ENCODE data around the gene TMEM176A. TPM values are rescaled to one million over a fixed set of nuclear protein-coding genes. Genes with fewer than 3 reads are reported as not detected.

The TMEM176A gene, protein sequence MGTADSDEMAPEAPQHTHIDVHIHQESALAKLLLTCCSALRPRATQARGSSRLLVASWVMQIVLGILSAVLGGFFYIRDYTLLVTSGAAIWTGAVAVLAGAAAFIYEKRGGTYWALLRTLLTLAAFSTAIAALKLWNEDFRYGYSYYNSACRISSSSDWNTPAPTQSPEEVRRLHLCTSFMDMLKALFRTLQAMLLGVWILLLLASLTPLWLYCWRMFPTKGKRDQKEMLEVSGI
- not detected for total RNA-seq (2021; fragmentation: NEBNext Ultra II Directional; extraction: Animal tissue kit (Norgen Biotek cat#: 25700))
- long read RNA-seq: 0 reads

DNA sequence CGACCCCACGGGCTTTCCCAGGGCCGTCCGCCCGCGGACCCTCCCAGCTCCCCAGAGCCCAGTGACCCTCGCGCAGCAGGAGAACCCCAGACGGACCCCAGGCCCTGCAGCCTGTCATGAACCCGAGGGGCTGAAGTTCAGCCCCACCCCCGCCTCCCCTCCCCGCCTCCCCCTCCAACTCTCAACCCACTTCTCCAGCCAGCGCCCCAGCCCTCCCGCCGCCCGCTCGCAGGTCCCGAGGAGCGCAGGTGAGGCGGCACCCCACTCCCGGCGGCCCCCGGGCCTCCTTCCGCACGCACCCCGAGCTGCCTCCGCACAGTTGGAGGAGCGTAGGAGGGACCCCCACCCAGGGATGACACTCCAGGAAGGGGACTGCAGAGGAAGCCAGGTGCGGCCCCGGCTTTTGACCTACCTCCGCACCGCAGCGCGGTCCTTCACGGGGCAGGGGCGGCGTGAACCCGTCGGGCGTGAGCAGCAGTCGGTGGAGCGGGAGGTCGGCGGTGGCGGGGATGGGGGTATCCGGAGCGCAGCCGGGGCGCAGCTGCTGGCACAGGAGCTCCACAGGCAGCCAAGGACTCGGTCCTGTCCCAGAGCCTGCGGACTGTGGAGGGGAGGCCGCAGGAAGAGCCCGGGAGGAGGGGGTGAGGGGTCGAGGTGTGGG lies at the start of gene TMEM176A:
TSS of gene TMEM176A (plus strand) at position 189 of the 661 bp plus-strand sequence. CDS start 782 bp downstream, outside the sequence.
- Mint-ChIP-seq H3K27me3 (ENCODE audit: insufficient read depth) (peaks cover 10% of the 10 kb centered on the region), H3K27ac (no peak within 1 kb of the TSS), H3K36me3 (ENCODE audit: low read depth) (no peaks in the 10 kb centered on the region), H3K9me3 (no peaks in the 10 kb centered on the region; the same call in 1 of the 2 replicates), H3K4me3 (no peak within 1 kb of the TSS), H3K4me1 (ENCODE audit: low read depth) (no peaks in the 10 kb centered on the region)
- TF ChIP-seq, protein P1, sequence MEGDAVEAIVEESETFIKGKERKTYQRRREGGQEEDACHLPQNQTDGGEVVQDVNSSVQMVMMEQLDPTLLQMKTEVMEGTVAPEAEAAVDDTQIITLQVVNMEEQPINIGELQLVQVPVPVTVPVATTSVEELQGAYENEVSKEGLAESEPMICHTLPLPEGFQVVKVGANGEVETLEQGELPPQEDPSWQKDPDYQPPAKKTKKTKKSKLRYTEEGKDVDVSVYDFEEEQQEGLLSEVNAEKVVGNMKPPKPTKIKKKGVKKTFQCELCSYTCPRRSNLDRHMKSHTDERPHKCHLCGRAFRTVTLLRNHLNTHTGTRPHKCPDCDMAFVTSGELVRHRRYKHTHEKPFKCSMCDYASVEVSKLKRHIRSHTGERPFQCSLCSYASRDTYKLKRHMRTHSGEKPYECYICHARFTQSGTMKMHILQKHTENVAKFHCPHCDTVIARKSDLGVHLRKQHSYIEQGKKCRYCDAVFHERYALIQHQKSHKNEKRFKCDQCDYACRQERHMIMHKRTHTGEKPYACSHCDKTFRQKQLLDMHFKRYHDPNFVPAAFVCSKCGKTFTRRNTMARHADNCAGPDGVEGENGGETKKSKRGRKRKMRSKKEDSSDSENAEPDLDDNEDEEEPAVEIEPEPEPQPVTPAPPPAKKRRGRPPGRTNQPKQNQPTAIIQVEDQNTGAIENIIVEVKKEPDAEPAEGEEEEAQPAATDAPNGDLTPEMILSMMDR (IDR thresholded peaks at IDR 0.05): no peak
- no peak for DNase-seq

DNA sequence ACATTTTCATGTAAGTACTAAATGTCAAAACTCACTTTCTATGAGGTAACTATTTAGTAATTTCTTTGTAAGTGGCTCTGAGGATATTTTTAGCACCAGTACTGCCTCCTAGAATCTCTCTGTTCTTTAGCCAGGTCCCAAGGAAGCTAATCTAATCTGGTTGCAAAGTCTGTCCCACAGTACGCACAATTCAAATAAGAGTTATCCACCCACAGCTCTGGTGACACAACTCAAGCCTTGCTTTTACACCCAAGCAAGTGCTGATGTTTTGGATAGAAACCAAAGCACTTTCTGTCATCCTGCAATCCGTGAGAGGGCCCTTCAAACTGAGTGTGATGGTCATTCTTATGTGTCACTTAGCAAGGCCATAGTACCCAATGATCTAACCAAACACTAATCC lies 48.9 kb upstream of the TMEM176A start:
- DNase-seq: no peak
- Mint-ChIP-seq H3K27ac (no peak overlapping the region), H3K36me3 (ENCODE audit: low read depth) (no peaks in the 10 kb centered on the region; the same call in 1 of the 2 replicates), H3K27me3 (ENCODE audit: insufficient read depth) (no peaks in the 10 kb centered on the region; the same call in 1 of the 2 replicates), H3K9me3 (peaks cover 34% of the 10 kb centered on the region), H3K4me1 (ENCODE audit: low read depth) (no peaks in the 10 kb centered on the region), H3K4me3 (no peak overlapping the region)
- TF ChIP-seq, protein P1 (IDR thresholded peaks at IDR 0.05): no peak

DNA sequence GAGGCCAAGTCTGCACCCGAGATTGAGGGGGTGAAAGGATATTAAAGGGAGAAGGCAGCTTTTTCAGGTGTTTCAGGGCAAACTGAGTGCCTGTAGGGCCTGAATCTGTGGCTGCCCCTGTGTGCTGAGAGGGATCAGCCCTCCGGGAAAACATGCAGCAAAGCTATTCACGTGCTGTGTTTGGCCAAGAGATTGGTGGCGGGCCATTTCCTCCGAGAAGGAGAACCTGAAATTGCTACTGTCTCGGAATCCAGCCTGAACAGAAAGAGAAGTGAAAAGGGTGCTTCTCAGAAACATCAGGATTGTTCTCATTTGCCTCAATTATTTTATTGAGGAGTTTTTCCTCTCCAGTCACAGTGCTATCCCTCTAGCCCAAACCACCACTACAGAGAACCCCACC lies 47.3 kb upstream of the TMEM176A start:
- DNase-seq: no peak
- Mint-ChIP-seq H3K27me3 (ENCODE audit: insufficient read depth) (no peaks in the 10 kb centered on the region; the same call in 1 of the 2 replicates), H3K27ac (no peak overlapping the region), H3K9me3 (peaks cover 26% of the 10 kb centered on the region), H3K4me3 (no peak overlapping the region), H3K36me3 (ENCODE audit: low read depth) (no peaks in the 10 kb centered on the region; the same call in 1 of the 2 replicates), H3K4me1 (ENCODE audit: low read depth) (no peaks in the 10 kb centered on the region)
- TF ChIP-seq, protein P1 (IDR thresholded peaks at IDR 0.05): no peak

DNA sequence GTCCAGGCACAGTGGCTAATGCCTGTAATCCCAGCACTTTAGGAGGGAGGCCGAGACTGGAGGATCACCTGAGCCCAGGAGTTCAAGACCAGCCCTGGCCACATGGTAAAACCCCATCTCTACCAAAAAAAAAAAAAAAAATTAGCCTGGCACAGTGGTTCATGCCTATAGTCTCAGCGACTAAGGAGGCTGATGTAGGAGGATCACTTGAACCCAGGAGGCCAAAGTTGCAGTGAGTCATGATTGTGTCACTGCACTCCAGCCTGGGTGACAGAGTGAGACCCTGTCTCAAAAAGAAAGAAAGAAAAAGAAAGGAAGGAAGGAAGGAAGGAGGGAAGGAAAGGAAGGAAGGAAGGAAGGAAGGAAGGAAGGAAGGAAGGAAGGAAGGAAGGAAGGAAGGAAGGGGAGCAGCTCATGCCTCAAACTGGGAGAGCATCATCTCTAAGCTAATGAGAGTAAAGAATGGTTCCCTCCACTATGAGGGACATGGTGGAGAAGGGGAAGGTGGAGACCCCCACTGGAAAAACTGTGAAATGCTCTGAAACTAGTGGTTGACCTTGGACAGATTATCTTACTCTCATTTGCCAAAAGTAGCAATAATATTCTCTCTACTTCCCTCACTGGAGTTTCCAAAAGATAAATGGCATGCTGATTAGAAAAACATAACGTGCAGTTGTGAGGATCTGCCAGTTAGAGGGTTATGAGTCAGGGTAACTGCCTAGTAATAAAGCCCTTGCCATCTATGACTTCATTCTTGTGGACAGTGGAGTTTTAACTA lies 46.6 kb upstream of the TMEM176A start:
- H3K4me1 Mint-ChIP-seq (ENCODE audit: low read depth): no peaks in the 10 kb centered on the region
- peak; percentile 2 for DNase-seq
- H3K27ac Mint-ChIP-seq: no peak overlapping the region
- H3K9me3 Mint-ChIP-seq: peaks cover 26% of the 10 kb centered on the region
- no peaks in the 10 kb centered on the region; the same call in 1 of the 2 replicates for H3K36me3 Mint-ChIP-seq (ENCODE audit: low read depth)
- TF ChIP-seq, protein P1 (IDR thresholded peaks at IDR 0.05): no peak
- no peaks in the 10 kb centered on the region for H3K27me3 Mint-ChIP-seq (ENCODE audit: insufficient read depth)
- no peak overlapping the region for H3K4me3 Mint-ChIP-seq

DNA sequence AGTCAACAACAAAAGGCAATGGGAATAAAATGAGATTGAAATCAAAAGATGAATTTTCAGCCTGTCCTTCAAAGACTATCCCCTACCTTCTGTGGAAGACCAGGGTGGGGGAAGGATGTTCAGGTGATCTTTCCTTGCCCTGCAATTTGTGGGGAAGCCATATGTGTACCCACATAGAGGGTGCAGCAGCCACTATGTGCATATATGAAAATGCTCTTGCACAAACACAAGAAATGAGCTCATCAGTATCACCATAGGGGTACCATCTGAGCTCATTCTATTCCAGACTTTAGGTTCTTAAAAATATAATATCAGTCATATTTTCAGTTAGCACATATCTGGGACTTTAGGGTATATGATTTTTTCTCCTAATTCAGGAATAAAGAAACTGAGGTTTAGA lies 45.6 kb upstream of the TMEM176A start:
- no peaks in the 10 kb centered on the region; the same call in 1 of the 2 replicates for H3K36me3 Mint-ChIP-seq (ENCODE audit: low read depth)
- no peaks in the 10 kb centered on the region for H3K27me3 Mint-ChIP-seq (ENCODE audit: insufficient read depth)
- no peak overlapping the region for H3K4me3 Mint-ChIP-seq

More for the DNA sequence above, 45.6 kb upstream of the TMEM176A start:
- H3K9me3 Mint-ChIP-seq: peaks cover 19% of the 10 kb centered on the region
- TF ChIP-seq, protein P1 (IDR thresholded peaks at IDR 0.05): no peak
- DNase-seq: no peak
- H3K27ac Mint-ChIP-seq: no peak overlapping the region
- no peaks in the 10 kb centered on the region for H3K4me1 Mint-ChIP-seq (ENCODE audit: low read depth)
